Karpas-422 (cell line): ENCODE results near the gene MLLT3. TPM values are rescaled to one million over a fixed set of nuclear protein-coding genes. Genes with fewer than 3 reads are reported as not detected.

Experiments used
- DNase-seq: peaks from one replicate; pipeline ENCODE4 v3.0.0-alpha.2; 2015
- H2AFZ ChIP-seq: fragments of 200-600 bp; sonication (generic); 2 replicates; pipeline ENCODE4 v1.6.1; 2014; ENCODE audit warnings: antibody characterized with exemption, low read length, mixed read lengths
- H3K27ac ChIP-seq: fragments of 200-600 bp; sonication (generic); 2 replicates; pipeline ENCODE4 v1.5.1; 2014; ENCODE audit warnings: mild to moderate bottlenecking, low read length, moderate library complexity
- H3K27me3 ChIP-seq: fragments of 200-600 bp; sonication (generic); 2 replicates; pipeline ENCODE4 v1.6.1; 2014; ENCODE audit warnings: low read length, mixed read lengths
- H3K36me3 ChIP-seq: fragments of 200-600 bp; sonication (generic); 2 replicates; pipeline ENCODE4 v1.6.1; 2014; ENCODE audit warnings: low read length, mixed read lengths; ENCODE audit not compliant: insufficient read depth
- H3K4me1 ChIP-seq: fragments of 200-600 bp; sonication (generic); 2 replicates; pipeline ENCODE4 v1.6.1; 2014; ENCODE audit warnings: mild to moderate bottlenecking, low read length, mixed read lengths
- H3K4me2 ChIP-seq: fragments of 200-600 bp; sonication (generic); 2 replicates; pipeline ENCODE4 v1.6.1; 2014; ENCODE audit warnings: low read length, low read depth, mild to moderate bottlenecking; ENCODE audit not compliant: poor library complexity, severe bottlenecking
- H3K4me3 ChIP-seq: fragments of 200-600 bp; sonication (generic); 2 replicates; pipeline ENCODE4 v1.5.1; 2014; ENCODE audit warnings: mild to moderate bottlenecking, antibody characterized with exemption, low read length, mixed read lengths
- H3K79me2 ChIP-seq: fragments of 200-600 bp; sonication (generic); 2 replicates; pipeline ENCODE4 v1.6.1; 2014; ENCODE audit warnings: mild to moderate bottlenecking, low read length, mixed read lengths
- H3K9ac ChIP-seq: fragments of 200-600 bp; sonication (generic); 2 replicates; pipeline ENCODE4 v1.6.0; 2014; ENCODE audit warnings: low read length
- H3K9me2 ChIP-seq: fragments of 200-600 bp; sonication (generic), shearing (Covaris generic); replicated peaks from 2 replicates; pipeline ENCODE4 v1.6.0; 2014; ENCODE audit warnings: mild to moderate bottlenecking, low read length, moderate library complexity; ENCODE audit not compliant: insufficient read depth
- H3K9me3 ChIP-seq: fragments of 300-700, 200-600 bp; sonication (generic); 2 replicates; pipeline ENCODE4 v1.6.1; 2014; ENCODE audit warnings: low read length, mixed read lengths
- H4K20me1 ChIP-seq: fragments of 200-600 bp; sonication (generic); 2 replicates; pipeline ENCODE4 v1.6.1; 2014; ENCODE audit warnings: mild to moderate bottlenecking, antibody characterized with exemption, low read length, low read depth; ENCODE audit not compliant: insufficient read depth
- small RNA-seq: library from RNA; depleted of rRNA; stranded (forward); fragments of <200 nt; gene quantifications from one replicate; pipeline ENCODE3, GENCODE V24; 2014
- total RNA-seq: library from RNA; depleted of rRNA; stranded (reverse); fragments of >200 nt; shearing (Covaris generic); gene quantifications from 2 replicates; pipeline ENCODE4 v1.2.3, GENCODE V29; 2014; ENCODE audit warnings: low replicate concordance; rRNA removed

MLLT3 gene
- total RNA-seq, 1 experiment from 2014 or later = 5.8 TPM

DNA sequence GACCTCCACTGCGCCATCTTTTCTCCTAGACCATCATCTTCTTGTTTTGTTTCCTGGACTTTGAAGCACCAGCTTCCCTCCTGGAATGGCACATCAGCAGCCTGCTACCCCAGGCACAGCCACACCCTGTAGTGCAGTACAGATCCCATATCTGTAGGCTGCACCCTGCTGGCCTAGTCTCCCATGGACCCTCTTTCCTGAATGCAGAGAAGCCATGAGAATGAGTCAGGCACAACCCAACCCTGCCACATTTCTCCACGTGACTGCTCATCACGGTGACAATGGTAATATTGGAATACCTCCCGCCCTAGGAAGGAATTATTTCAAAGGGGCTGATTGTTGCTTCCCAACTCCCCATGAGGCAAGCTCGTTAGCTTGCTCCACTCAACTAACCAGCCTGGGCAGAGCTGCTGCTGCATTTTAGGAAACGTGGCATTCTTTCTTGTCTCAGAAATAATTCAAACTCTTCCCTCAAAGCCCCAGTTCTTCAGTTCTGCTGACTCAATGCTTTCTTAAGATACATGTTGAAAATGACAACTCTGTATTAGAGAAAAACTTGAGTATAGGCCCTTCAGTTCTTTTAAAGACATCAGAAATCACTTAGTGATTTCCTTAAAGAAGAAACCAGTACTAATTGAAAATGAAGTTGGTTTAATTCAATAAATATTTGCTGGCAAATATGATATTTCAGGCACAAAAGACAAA is 328.1 kb downstream of the MLLT3 start:
- Histone ChIP-seq H3K4me3 (no peak overlapping the region), H3K79me2 (no peaks in the 10 kb centered on the region), H4K20me1 (no peaks in the 10 kb centered on the region), H3K4me2 (no peak overlapping the region), H3K9me3 (no peaks in the 10 kb centered on the region), H3K36me3 (no peaks in the 10 kb centered on the region), H3K27ac (no peak overlapping the region), H3K9ac (no peak overlapping the region), H2AFZ (no peak overlapping the region), H3K27me3 (no peaks in the 10 kb centered on the region), H3K4me1 (no peaks in the 10 kb centered on the region), H3K9me2 (no peaks in the 10 kb centered on the region)
- no peak for DNase-seq

DNA sequence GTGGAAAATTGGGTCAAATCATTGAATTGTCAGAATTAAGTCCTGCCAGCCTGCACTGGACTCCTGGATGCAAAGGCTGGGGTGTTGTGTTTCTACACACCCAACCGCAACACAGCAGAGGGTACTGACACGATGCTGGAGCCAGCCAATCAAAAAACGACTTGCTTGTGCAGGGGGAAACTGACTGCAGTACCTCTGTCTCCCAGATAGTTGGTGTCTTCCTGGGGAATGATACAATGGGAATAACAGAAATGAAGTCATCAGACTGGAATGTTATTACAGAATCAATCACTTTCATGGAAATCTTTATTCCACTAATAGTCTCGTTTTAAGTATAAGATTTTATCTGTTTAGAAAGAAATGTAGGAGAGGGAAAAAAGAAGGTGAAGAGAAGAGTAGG is 330.3 kb downstream of the MLLT3 start:
- no peak overlapping the region for H2AFZ ChIP-seq
- no peaks in the 10 kb centered on the region for H3K79me2 ChIP-seq
- no peaks in the 10 kb centered on the region; the same call in 1 of the 2 replicates for H3K27me3 ChIP-seq
- H3K4me2 ChIP-seq = no peak overlapping the region
- no peaks in the 10 kb centered on the region for H3K4me1 ChIP-seq
- H3K9me2 ChIP-seq = no peaks in the 10 kb centered on the region
- H3K4me3 ChIP-seq = no peak overlapping the region
- H3K9me3 ChIP-seq = no peaks in the 10 kb centered on the region
- no peaks in the 10 kb centered on the region for H3K36me3 ChIP-seq
- no peak overlapping the region for H3K9ac ChIP-seq
- no peak for DNase-seq
- no peak overlapping the region for H3K27ac ChIP-seq
- H4K20me1 ChIP-seq = no peaks in the 10 kb centered on the region

Small RNAs within 50 kb of the gene (small RNA-seq; reads per million reads assigned to genes)
- gene MIR4473 = not detected
- gene MIR4474 = not detected
- not detected for gene RNU4-26P

Other genes starting within 250 kb of the MLLT3 start
- gene FOCAD, start 61.8 kb upstream of the MLLT3 start, total RNA-seq = 9.3 and 34.9 TPM in 2 replicates